HG03521 (cell line): Measurements from ENCODE around the gene RPAIN.

Source experiments
- ATAC-seq: cut with Tn5 transposase; IDR thresholded peaks from one replicate; pipeline ENCODE4 v1.9.1; 2021; ENCODE audit warnings: mild to moderate bottlenecking, moderate library complexity; ENCODE audit not compliant: unreplicated experiment

Gene RPAIN

DNA sequence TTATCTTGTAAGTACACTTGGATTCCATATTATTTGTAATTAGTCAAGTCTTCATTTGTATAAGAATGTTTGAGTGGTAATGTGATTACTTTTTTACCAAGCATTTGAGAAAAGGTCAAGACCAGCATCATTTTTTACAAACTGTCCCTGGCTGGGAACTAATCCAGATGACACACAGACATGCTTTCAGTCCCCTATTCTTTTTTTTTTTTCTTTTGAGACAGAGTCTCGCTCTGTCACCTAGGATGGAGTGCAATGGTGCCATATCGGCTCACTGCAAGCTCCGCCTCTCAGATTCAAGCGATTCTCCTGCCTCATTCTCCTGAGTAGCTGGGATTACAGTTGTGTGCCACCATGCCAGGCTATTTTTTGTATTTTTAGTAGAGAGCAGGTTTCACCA lies 61.5 kb downstream of the RPAIN start:
- no peak for ATAC-seq
